ENCODE results near the gene RETREG2. TPM values are rescaled to one million over a fixed set of nuclear protein-coding genes. Genes with fewer than 3 reads are reported as not detected.
A peak's percentile ranks its signal among the peaks of the same experiment; 100 is the strongest.

Gene RETREG2
- total RNA-seq, 4 donors from 2014 or later: 37.8 to 226 (median 102) TPM

DNA sequence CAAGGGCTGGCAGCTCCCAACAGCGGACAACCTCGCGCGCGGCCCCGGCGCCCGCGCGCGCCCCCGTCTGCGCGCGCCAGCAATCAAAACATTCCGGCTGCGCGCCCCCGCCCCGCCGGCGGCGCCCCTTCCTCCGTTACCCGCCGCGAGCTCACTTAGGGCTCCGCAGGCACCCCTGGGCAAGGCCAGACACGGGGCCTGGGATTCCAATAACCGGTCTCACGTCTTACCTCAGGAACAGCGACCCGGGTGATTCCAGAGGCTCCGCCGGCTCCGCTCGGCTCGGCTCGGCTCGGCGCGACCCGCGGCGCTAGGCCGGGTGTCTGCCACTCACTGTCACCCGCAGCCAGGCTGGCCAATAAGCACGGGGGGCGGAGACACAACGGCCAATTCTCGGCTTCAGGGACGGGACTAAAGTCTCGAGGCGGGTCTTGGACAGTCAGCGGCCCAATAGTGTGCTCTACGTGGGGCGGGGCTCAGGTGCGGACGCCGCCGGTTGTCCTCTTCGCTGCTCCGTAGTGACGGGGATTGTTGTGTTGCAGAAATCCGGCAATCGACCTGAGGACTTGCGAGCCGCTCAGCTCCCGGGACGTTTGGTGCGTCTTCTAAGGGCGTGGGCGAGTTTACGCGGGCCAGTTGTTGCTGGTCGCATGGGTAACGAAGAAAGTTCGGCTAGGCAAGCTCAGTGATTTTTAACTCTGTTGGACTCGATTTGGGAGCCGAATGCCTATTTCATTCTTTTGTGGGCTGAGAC, 51.4 kb downstream of the RETREG2 start, which contains the start of the genes ANKZF1 and ATG9A:
TSS of gene ANKZF1 (plus strand) at position 502 of the 754 bp plus-strand sequence. CDS start 452 bp downstream, outside the sequence.
TSS of gene ATG9A (minus strand) at position 332 of the 754 bp plus-strand sequence. CDS start 1,612 bp downstream, outside the sequence.
- peaks cover 18 to 36% (median 30%) of the 10 kb centered on the region in 4 donors for H3K4me1 ChIP-seq
- no peaks in the 10 kb centered on the region for H3K9me3 ChIP-seq
- H3K36me3 ChIP-seq: peaks cover 0 to 37% (median 17%) of the 10 kb centered on the region in 4 donors
- WGBS, 2 donors (ENCODE audit: low coverage in 1 of 2): 0% methylated on average over 48 of the region's 80 CpGs; no CpG with 5 or more reads in 1 of the 2 donors
- H3K27me3 ChIP-seq: no peaks in the 10 kb centered on the region
- peak within 1 kb of the TSS; percentile 78 to 90 (median 81) for H3K4me3 ChIP-seq
- TF ChIP-seq POLR2A (IDR thresholded peaks at IDR 0.05) (peak; percentile 94), EP300 (IDR thresholded peaks at IDR 0.05; ENCODE audit: low read depth) (no peak), POLR2AphosphoS5 (IDR thresholded peaks at IDR 0.05) (peak; percentile 94 to 99 (median 97))
- TF ChIP-seq, protein P1, sequence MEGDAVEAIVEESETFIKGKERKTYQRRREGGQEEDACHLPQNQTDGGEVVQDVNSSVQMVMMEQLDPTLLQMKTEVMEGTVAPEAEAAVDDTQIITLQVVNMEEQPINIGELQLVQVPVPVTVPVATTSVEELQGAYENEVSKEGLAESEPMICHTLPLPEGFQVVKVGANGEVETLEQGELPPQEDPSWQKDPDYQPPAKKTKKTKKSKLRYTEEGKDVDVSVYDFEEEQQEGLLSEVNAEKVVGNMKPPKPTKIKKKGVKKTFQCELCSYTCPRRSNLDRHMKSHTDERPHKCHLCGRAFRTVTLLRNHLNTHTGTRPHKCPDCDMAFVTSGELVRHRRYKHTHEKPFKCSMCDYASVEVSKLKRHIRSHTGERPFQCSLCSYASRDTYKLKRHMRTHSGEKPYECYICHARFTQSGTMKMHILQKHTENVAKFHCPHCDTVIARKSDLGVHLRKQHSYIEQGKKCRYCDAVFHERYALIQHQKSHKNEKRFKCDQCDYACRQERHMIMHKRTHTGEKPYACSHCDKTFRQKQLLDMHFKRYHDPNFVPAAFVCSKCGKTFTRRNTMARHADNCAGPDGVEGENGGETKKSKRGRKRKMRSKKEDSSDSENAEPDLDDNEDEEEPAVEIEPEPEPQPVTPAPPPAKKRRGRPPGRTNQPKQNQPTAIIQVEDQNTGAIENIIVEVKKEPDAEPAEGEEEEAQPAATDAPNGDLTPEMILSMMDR (IDR thresholded peaks at IDR 0.05): peak in 1 of 5 experiments; percentile 28
- intact Hi-C loops (cut with DNase I; ENCODE audit: low total_unique reads) (loop anchor here (10.0 kb wide), 2 partner anchors 65 kb away; partner anchors contain the start of gene NHEJ1), in situ Hi-C loops (cut with MboI; ENCODE audit: low pct_ligation_motif_present in 1 of 4, low pct_unique_long_range_greater_than_20kb in 1 of 4, low sequenced_read_pairs in 3 of 4) (no loop called here)
- H3K27ac ChIP-seq: peak within 1 kb of the TSS; percentile 92 to 98 (median 96)
- peak; percentile 99 for DNase-seq

DNA sequence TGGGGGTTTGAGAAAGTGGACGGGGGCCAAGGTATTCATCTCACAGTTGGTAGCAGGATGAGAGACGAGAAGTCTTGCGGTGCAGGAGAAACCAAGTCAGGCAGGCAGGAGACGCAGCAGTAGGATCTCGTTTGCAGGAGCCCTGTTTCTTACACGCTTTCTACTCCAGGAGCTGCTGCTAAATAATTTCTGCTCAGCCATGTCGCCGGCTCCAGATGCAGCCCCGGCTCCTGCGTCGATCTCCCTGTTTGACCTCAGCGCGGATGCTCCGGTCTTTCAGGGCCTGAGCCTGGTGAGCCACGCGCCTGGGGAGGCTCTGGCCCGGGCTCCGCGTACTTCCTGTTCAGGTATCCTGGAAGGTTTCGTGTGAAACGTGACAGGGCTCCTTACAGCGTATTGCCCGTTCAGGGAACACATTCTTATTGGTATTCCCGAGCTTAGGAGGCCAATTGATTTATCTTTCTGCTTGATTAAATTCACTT, 52.0 kb downstream of the RETREG2 start:
- Histone ChIP-seq H3K36me3 (peaks cover 0 to 37% (median 18%) of the 10 kb centered on the region in 4 donors), H3K27me3 (no peaks in the 10 kb centered on the region), H3K27ac (peak overlapping the region; percentile 92 to 98 (median 96)), H3K4me1 (peaks cover 18 to 36% (median 30%) of the 10 kb centered on the region in 4 donors), H3K4me3 (peak overlapping the region; percentile 67 to 90 (median 78)), H3K9me3 (no peaks in the 10 kb centered on the region)
- peak; percentile 71 for DNase-seq
- WGBS, 2 donors (ENCODE audit: low coverage in 1 of 2): 0% methylated on average over 10 to 11 of the region's 24 CpGs
- intact Hi-C loops (cut with DNase I; ENCODE audit: low total_unique reads) (no loop called here), in situ Hi-C loops (cut with MboI; ENCODE audit: low pct_ligation_motif_present in 1 of 4, low pct_unique_long_range_greater_than_20kb in 1 of 4, low sequenced_read_pairs in 3 of 4) (no loop called here)
- TF ChIP-seq, protein P1 (IDR thresholded peaks at IDR 0.05): no peak
- no peak for TF ChIP-seq POLR2A (IDR thresholded peaks at IDR 0.05)
- no peak for TF ChIP-seq EP300 (IDR thresholded peaks at IDR 0.05; ENCODE audit: low read depth)
- TF ChIP-seq POLR2AphosphoS5 (IDR thresholded peaks at IDR 0.05): no peak

DNA sequence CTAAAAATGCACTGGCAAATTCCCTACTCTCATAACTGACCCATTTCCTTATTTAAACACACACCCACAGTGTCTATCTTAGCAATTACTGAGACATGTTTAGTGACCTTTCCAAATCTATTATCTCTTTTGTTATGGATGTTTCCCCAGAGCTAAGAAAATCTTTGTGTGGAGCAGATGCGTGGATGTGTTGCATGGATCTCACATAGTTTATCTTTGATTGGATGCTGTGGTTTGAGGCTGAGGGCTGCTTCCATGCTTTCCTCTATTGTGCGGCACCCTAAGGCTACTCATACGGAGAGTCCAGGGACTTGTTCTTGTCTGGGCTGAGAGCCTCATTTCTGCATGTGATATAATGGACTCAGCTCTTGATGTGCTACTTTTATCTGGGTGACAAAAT, 56.3 kb downstream of the RETREG2 start:
- Histone ChIP-seq H3K36me3 (peaks cover 0 to 51% (median 27%) of the 10 kb centered on the region in 4 donors), H3K4me3 (no peak overlapping the region), H3K4me1 (peaks cover 7 to 14% (median 13%) of the 10 kb centered on the region in 4 donors), H3K9me3 (no peaks in the 10 kb centered on the region), H3K27me3 (no peaks in the 10 kb centered on the region), H3K27ac (no peak overlapping the region)
- intact Hi-C loops (cut with DNase I; ENCODE audit: low total_unique reads) (no loop called here), in situ Hi-C loops (cut with MboI; ENCODE audit: low pct_ligation_motif_present in 1 of 4, low pct_unique_long_range_greater_than_20kb in 1 of 4, low sequenced_read_pairs in 3 of 4) (no loop called here)
- 80 to 90% methylated on average over 2 to 3 of the region's 3 CpGs for WGBS, 2 donors (ENCODE audit: low coverage in 1 of 2)
- no peak for DNase-seq
- TF ChIP-seq POLR2AphosphoS5 (IDR thresholded peaks at IDR 0.05) (no peak), POLR2A (IDR thresholded peaks at IDR 0.05) (no peak), EP300 (IDR thresholded peaks at IDR 0.05; ENCODE audit: low read depth) (no peak)
- TF ChIP-seq, protein P1 (IDR thresholded peaks at IDR 0.05): no peak

Other genes with a start within 250 kb of the RETREG2 start
- under 1 TPM in 1 of 4 donors, not detected in 3; 0.41 TPM for gene CDK5R2, start 218.6 kb upstream of the RETREG2 start, total RNA-seq
- gene FEV, start 193.1 kb upstream of the RETREG2 start, total RNA-seq: 1 to 10 TPM in 2 of 4 donors, not detected in 2; 1.9 to 8.2 TPM
- 1 to 10 TPM in 1 of 4 donors, not detected in 3; 5.6 TPM for gene CRYBA2, start 184.9 kb upstream of the RETREG2 start, total RNA-seq
- 1 to 10 TPM in 2 of 4 donors, under 1 TPM in 1, not detected in 1; 0.64 to 3.0 (median 1.5) TPM for gene CFAP65, start 136.8 kb upstream of the RETREG2 start, total RNA-seq
- gene IHH, start 117.4 kb upstream of the RETREG2 start, total RNA-seq: 10 to 100 TPM; 21.1 to 67.4 (median 65.5) TPM
- 10 to 100 TPM; 50.5 to 90.2 (median 65.3) TPM for gene NHEJ1, start 17.5 kb upstream of the RETREG2 start, total RNA-seq
- 10 to 100 TPM in 3 of 4 donors, 1 to 10 TPM in 1; 5.4 to 18.4 (median 15.7) TPM for gene SLC23A3, start 8.2 kb upstream of the RETREG2 start, total RNA-seq
- 100 to 1,000 TPM in 3 of 4 donors, 10 to 100 TPM in 1; 50.4 to 114 (median 106) TPM for gene CNPPD1, start 1.4 kb upstream of the RETREG2 start, total RNA-seq
- 100 to 1,000 TPM in 3 of 4 donors, 10 to 100 TPM in 1; 90.2 to 156 (median 119) TPM for gene ZFAND2B, start 28.5 kb downstream of the RETREG2 start, total RNA-seq
- gene ABCB6, start 40.7 kb downstream of the RETREG2 start, total RNA-seq: 10 to 100 TPM in 3 of 4 donors, 1 to 10 TPM in 1; 3.4 to 28.7 (median 20.4) TPM
- gene ATG9A, start 51.4 kb downstream of the RETREG2 start, total RNA-seq: 100 to 1,000 TPM in 1 of 4 donors, 10 to 100 TPM in 3; 73.2 to 243 (median 82.7) TPM
- gene ANKZF1, start 51.5 kb downstream of the RETREG2 start, total RNA-seq: 100 to 1,000 TPM in 2 of 4 donors, 10 to 100 TPM in 2; 64.3 to 318 (median 114) TPM
- 1 to 10 TPM in 3 of 4 donors, under 1 TPM in 1; 0.40 to 9.1 (median 3.8) TPM for gene GLB1L, start 67.2 kb downstream of the RETREG2 start, total RNA-seq
- gene STK16, start 67.2 kb downstream of the RETREG2 start, total RNA-seq: 10 to 100 TPM; 18.7 to 44.8 (median 28.2) TPM
- not detected for gene TUBA4B, start 75.0 kb downstream of the RETREG2 start, total RNA-seq
- gene TUBA4A, start 75.6 kb downstream of the RETREG2 start, total RNA-seq: 100 to 1,000 TPM in 1 of 4 donors, 10 to 100 TPM in 3; 39.2 to 101 (median 70.8) TPM
- gene DNAJB2, start 101.1 kb downstream of the RETREG2 start, total RNA-seq: 10 to 100 TPM; 22.7 to 95.0 (median 54.3) TPM
- gene PTPRN, start 131.1 kb downstream of the RETREG2 start, total RNA-seq: 1 to 10 TPM in 3 of 4 donors, under 1 TPM in 1; 0.60 to 2.6 (median 2.1) TPM
- not detected for gene RESP18, start 154.5 kb downstream of the RETREG2 start, total RNA-seq
- 100 to 1,000 TPM in 2 of 4 donors, 10 to 100 TPM in 2; 61.3 to 142 (median 104) TPM for gene DNPEP, start 209.6 kb downstream of the RETREG2 start, total RNA-seq
- over 10,000 TPM in 1 of 4 donors, 1,000 to 10,000 TPM in 2, 100 to 1,000 TPM in 1; 1,000 to 12,373 (median 1,519) TPM for gene DES, start 240.1 kb downstream of the RETREG2 start, total RNA-seq

Data from transverse colon (tissue), 4 donors.